Transverse colon (tissue), 1 donor: ENCODE data around the gene B9D1.

Experiments
- EP300 ChIP-seq: sonication (generic); formaldehyde crosslinking; IDR thresholded peaks from one replicate; pipeline ENCODE4 v1.6.1; 2017; ENCODE audit warnings: antibody characterized with exemption, low read depth
- POLR2A ChIP-seq: fragments of 450-650 bp; IDR thresholded peaks from one replicate; pipeline ENCODE4 v1.6.1; 2016; ENCODE audit warnings: antibody characterized with exemption, mild to moderate bottlenecking, moderate library complexity

GRCh38 chr17:19334331-19334730 is 28.2 kb downstream of the B9D1 start:
- TF ChIP-seq EP300 (no peak), POLR2A (no peak)
